GM19240 (cell line): ENCODE results near the gene ENO3.
"Not testable (repeated sequence)": the region's sequence is repeated elsewhere in the genome, so short reads cannot be mapped to it uniquely, and the experiment has no call there.

Experiments used
- DNase-seq: peaks from one replicate; pipeline ENCODE4 v3.0.0; 2011; ENCODE audit warnings: low spot score; ENCODE audit not compliant: insufficient read length

The ENO3 gene

GRCh38 chr17:4950746-4951204, at the start of gene ENO3:
Gene ENO3 (plus strand): TSS chr17:4951119. CDS start chr17:4951830, 711 bp downstream.
- no peak for DNase-seq

- no peak for DNase-seq
Measured at GRCh38 chr17:4901648-4902344, 49.1 kb upstream of the ENO3 start.

GRCh38 chr17:4902540-4902939, 48.4 kb upstream of the ENO3 start:
- no peak for DNase-seq

- DNase-seq = peak; percentile 33
Measured at GRCh38 chr17:4903051-4903818, 47.7 kb upstream of the ENO3 start, which contains the start of gene CHRNE. Gene CHRNE (minus strand): TSS chr17:4903098. CDS start chr17:4903063, 35 bp downstream.

- not testable (repeated sequence) for DNase-seq
Measured at GRCh38 chr17:4906642-4907041, 44.3 kb upstream of the ENO3 start.

- no peak for DNase-seq
Measured at GRCh38 chr17:4908301-4908700, 42.6 kb upstream of the ENO3 start.

- no peak for DNase-seq
Measured at GRCh38 chr17:4908711-4909496, 42.0 kb upstream of the ENO3 start.

- DNase-seq = no peak
Measured at GRCh38 chr17:4913994-4914393, 36.9 kb upstream of the ENO3 start.

- DNase-seq = not testable (repeated sequence)
Measured at GRCh38 chr17:4914551-4914950, 36.4 kb upstream of the ENO3 start.

- no peak for DNase-seq
Measured at GRCh38 chr17:4919511-4920047, 31.3 kb upstream of the ENO3 start.

GRCh38 chr17:4920351-4921048, 30.4 kb upstream of the ENO3 start:
- no peak for DNase-seq

GRCh38 chr17:4921320-4921719, 29.6 kb upstream of the ENO3 start:
- DNase-seq = no peak

GRCh38 chr17:4926577-4927335, 24.2 kb upstream of the ENO3 start:
- not testable (repeated sequence) for DNase-seq

GRCh38 chr17:4928881-4929280, 22.0 kb upstream of the ENO3 start:
- no peak for DNase-seq

GRCh38 chr17:4931963-4932362, 19.0 kb upstream of the ENO3 start, which contains the start of gene GP1BA:
Gene GP1BA (plus strand): TSS chr17:4932277. CDS start chr17:4932605, 328 bp downstream.
- no peak for DNase-seq

GRCh38 chr17:4932756-4933155, 18.2 kb upstream of the ENO3 start:
- no peak for DNase-seq

- DNase-seq = no peak
Measured at GRCh38 chr17:4933646-4934045, 17.3 kb upstream of the ENO3 start.

- DNase-seq = no peak
Measured at GRCh38 chr17:4934173-4934979, 16.5 kb upstream of the ENO3 start.

GRCh38 chr17:4935650-4936049, 15.3 kb upstream of the ENO3 start:
- no peak for DNase-seq
